A549 (cell line): Measurements from ENCODE around the gene TPRN. TPM values are rescaled to one million over a fixed set of nuclear protein-coding genes. Genes with fewer than 3 reads are reported as not detected.

Source experiments
- ATAC-seq, 2 experiments: fragments of 200-7000 bp in 1 of 2; fragments of >200 bp in 1 of 2; cut with Nextera tagmentation in 1 of 2; cut with Tn5 transposase in 1 of 2; 3 replicates each; pipeline versions ENCODE4 v1.8.0 to v1.9.1; 2018 to 2020; ENCODE audit warnings: mild to moderate bottlenecking in 1 of 2, moderate library complexity in 1 of 2
- CTCF ChIA-PET: fragments of 300-600 bp; sonication (Branson Sonifier 250); formaldehyde crosslinking; extraction: SDS; loops from one replicate; lab custom pipeline; 2021; ENCODE audit warnings: antibody characterized with exemption, inconsistent platforms; lab: Yijun Ruan, JAX
- POLR2A ChIA-PET: fragments of 350-600 bp; formaldehyde crosslinking; extraction: SDS; loops from one replicate; lab custom pipeline; 2021; ENCODE audit warnings: antibody characterized with exemption, inconsistent platforms; lab: Yijun Ruan, JAX
- DNase-seq, 2 experiments: peaks; one replicate each; pipeline versions ENCODE4 v3.0.0 to v3.0.0-alpha.2; 2011 to 2016; ENCODE audit warnings: low read depth in 1 of 2, low spot score in 1 of 2
- FAIRE-seq: peaks from 2 replicates; lab custom pipeline; 2011; peaks lifted over from hg19 to GRCh38; lab: Jason Lieb, UNC
- H3K27ac ChIP-seq, 2 experiments: fragments of >200 bp; sonication (Bioruptor Twin); formaldehyde crosslinking; 3 replicates each; pipeline ENCODE4 v1.5.1; 2016 to 2017
- H3K4me1 ChIP-seq: fragments of >200 bp; sonication (Bioruptor Twin); formaldehyde crosslinking; 3 replicates; pipeline ENCODE4 v1.6.1; 2016
- H3K4me2 ChIP-seq: fragments of >200 bp; sonication (Bioruptor Twin); formaldehyde crosslinking; 3 replicates; pipeline ENCODE4 v1.6.1; 2016
- H3K4me3 ChIP-seq: fragments of >200 bp; sonication (Bioruptor Twin); formaldehyde crosslinking; 3 replicates; pipeline ENCODE4 v1.5.1; 2016
- H3K9me3 ChIP-seq: fragments of >200 bp; sonication (Bioruptor Twin); formaldehyde crosslinking; 3 replicates; pipeline ENCODE4 v1.6.1; 2016
- BHLHE40 ChIP-seq: IDR thresholded peaks from 2 replicates; pipeline ENCODE4 v1.6.1; 2012; ENCODE audit warnings: low read depth, low read length, inconsistent platforms
- CBX8 ChIP-seq: fragments of 200-600 bp; sonication (generic); IDR thresholded peaks from 2 replicates; pipeline ENCODE4 v1.6.1; 2016
- CHD2 ChIP-seq: fragments of 150-350 bp; IDR thresholded peaks from 2 replicates; pipeline ENCODE4 v1.6.1; 2014; ENCODE audit warnings: low read length; ENCODE audit not compliant: partially characterized antibody
- EHF ChIP-seq: fragments of 250-450 bp; sonication (Bioruptor Pico); IDR thresholded peaks from 2 replicates; pipeline ENCODE4 v1.5.0; 2020; ENCODE audit warnings: mild to moderate bottlenecking
- EHMT2 ChIP-seq: fragments of 200-600 bp; sonication (generic); IDR thresholded peaks from 2 replicates; pipeline ENCODE4 v1.6.1; 2016; ENCODE audit warnings: antibody characterized with exemption, low read depth, mild to moderate bottlenecking, moderate library complexity
- EP300 ChIP-seq, 2 experiments: fragments of >200 bp; sonication (Bioruptor Twin); formaldehyde crosslinking; IDR thresholded peaks; 2 replicates in 1 of 2; 3 replicates in 1 of 2; pipeline ENCODE4 v1.6.1; 2016 to 2017
- FOSL2 ChIP-seq, 2 experiments: fragments of 450-650 bp in 1 of 2; fragments of >200 bp in 1 of 2; sonication (Bioruptor Twin) in 1 of 2; formaldehyde crosslinking; IDR thresholded peaks; 2 replicates each; pipeline versions ENCODE4 v1.5.0 to v1.6.1; 2016 to 2020; ENCODE audit warnings: mild to moderate bottlenecking in 1 of 2, moderate library complexity in 1 of 2
- FOXS1 ChIP-seq: fragments of 250-450 bp; sonication (Bioruptor Pico); IDR thresholded peaks from 2 replicates; pipeline ENCODE4 v1.5.0; 2020; ENCODE audit warnings: mild to moderate bottlenecking, moderate library complexity
- GATA3 ChIP-seq: IDR thresholded peaks from 2 replicates; pipeline ENCODE4 v1.6.1; 2012; ENCODE audit warnings: borderline replicate concordance
- HES2 ChIP-seq: fragments of >200 bp; sonication (Bioruptor Twin); formaldehyde crosslinking; IDR thresholded peaks from 2 replicates; pipeline ENCODE4 v1.6.1; 2016
- HEYL ChIP-seq: fragments of 250-450 bp; sonication (Bioruptor Pico); IDR thresholded peaks from 2 replicates; pipeline ENCODE4 v1.8.0; 2021; ENCODE audit warnings: mild to moderate bottlenecking, moderate library complexity
- HOXA7 ChIP-seq: fragments of 250-450 bp; sonication (Bioruptor Pico); IDR thresholded peaks from 2 replicates; pipeline ENCODE4 v1.5.0; 2020; ENCODE audit warnings: mild to moderate bottlenecking, moderate library complexity
- KDM1A ChIP-seq: fragments of 200-600 bp; sonication (generic); IDR thresholded peaks from 2 replicates; pipeline ENCODE4 v1.6.1; 2016; ENCODE audit warnings: low read depth, mild to moderate bottlenecking
- KDM5A ChIP-seq: fragments of 200-600 bp; sonication (generic); IDR thresholded peaks from 2 replicates; pipeline ENCODE4 v1.6.1; 2016; ENCODE audit warnings: antibody characterized with exemption, mild to moderate bottlenecking
- NR3C1 ChIP-seq: fragments of >200 bp; sonication (Bioruptor Twin); formaldehyde crosslinking; IDR thresholded peaks from 3 replicates; pipeline ENCODE4 v1.6.1; 2017
- PBX3 ChIP-seq: IDR thresholded peaks from 2 replicates; pipeline ENCODE4 v1.6.1; 2012
- PHF8 ChIP-seq: fragments of 200-600 bp; sonication (generic); IDR thresholded peaks from 2 replicates; pipeline ENCODE4 v1.6.1; 2016; ENCODE audit warnings: low read depth, mild to moderate bottlenecking, antibody characterized with exemption, moderate library complexity, borderline replicate concordance
- RARB ChIP-seq: fragments of 250-450 bp; sonication (Bioruptor Pico); IDR thresholded peaks from 2 replicates; pipeline ENCODE4 v1.8.0; 2021; ENCODE audit warnings: mild to moderate bottlenecking, moderate library complexity
- USF2 ChIP-seq: fragments of 450-650 bp; IDR thresholded peaks from 2 replicates; pipeline ENCODE4 v1.6.1; 2014; ENCODE audit warnings: antibody characterized with exemption
- ZSCAN20 ChIP-seq: fragments of 250-450 bp; sonication (Bioruptor Pico); IDR thresholded peaks from 2 replicates; pipeline ENCODE4 v1.8.0; 2022; ENCODE audit warnings: mild to moderate bottlenecking, moderate library complexity
- WGBS: methylation state at CpG from one replicate; pipeline ENCODE4 v1.1.6; 2017; ENCODE audit errors: missing lambda C conversion rate; 5-methylcytosine and 5-hydroxymethylcytosine counted together
- polyA plus RNA-seq, 4 experiments: library from polyadenylated mRNA; depleted of rRNA in 3 of 4; stranded (reverse); fragments of >200 nt; fragmentation: RNase III in 1 of 4; extraction: RNeasy Plus Mini Kit Qiagen cat#74134 plus additional on column Dnase treatment in 1 of 4; gene quantifications; 2 replicates in 3 of 4; 3 replicates in 1 of 4; pipeline ENCODE4 v1.2.3, GENCODE V29; 2011 to 2017

TPRN gene
- polyA plus RNA-seq, 2 of the 4 experiments (the other 2 are of a cell fraction), result 2.1 to 6.5 TPM

- no peaks in the 10 kb centered on the region for H3K9me3 ChIP-seq
- H3K4me3 ChIP-seq, result no peak overlapping the region
- H3K4me2 ChIP-seq, result no peak overlapping the region
- peaks cover 36% of the 10 kb centered on the region for H3K4me1 ChIP-seq
- FAIRE-seq, result no peak
- DNase-seq, result no peak
- 86% methylated on average over 10 of the region's 10 CpGs for WGBS
- CTCF ChIA-PET, result interaction anchor here (0.6 to 11.5 kb wide), 8 partner anchors 10 to 125 kb away, joined by 3 to 156 read pairs (median 5); partner anchors contain the start of genes CYSRT1, LRRC26, RNF208 and RNF224
- H3K27ac ChIP-seq, result no peak overlapping the region
- ATAC-seq, result no peak
- POLR2A ChIA-PET, result interaction anchor here (1.8 kb wide), 1 partner anchor 8 kb away, joined by 10 read pairs; the partner anchor contains the start of gene TPRN
- TF ChIP-seq CHD2 (no peak), EHMT2 (no peak), KDM5A (no peak), KDM1A (no peak), HEYL (no peak), FOSL2 (IDR thresholded peaks at IDR 0.05) (no peak), FOSL2 (CRISPR knock-in tag; IDR thresholded peaks at IDR 0.05) (no peak), HOXA7 (CRISPR knock-in tag) (no peak), EP300 (IDR thresholded peaks at IDR 0.05) (no peak), ZSCAN20 (CRISPR knock-in tag) (no peak), USF2 (no peak)
Observed at GRCh38 chr9:137192448-137192780, 8.1 kb downstream of the TPRN start.

- Histone ChIP-seq H3K4me2 (no peak overlapping the region), H3K27ac (no peak overlapping the region), H3K9me3 (no peaks in the 10 kb centered on the region), H3K4me1 (peaks cover 41% of the 10 kb centered on the region), H3K4me3 (no peak overlapping the region)
- FAIRE-seq (no peak), ATAC-seq (no peak), DNase-seq (no peak)
- ChIA-PET POLR2A (interaction anchor here (1.8 kb wide), 1 partner anchor 9 kb away, joined by 10 read pairs; the partner anchor contains the start of gene TPRN), CTCF (interaction anchor here (0.6 to 11.5 kb wide), 8 partner anchors 9 to 107 kb away, joined by 3 to 156 read pairs (median 5); partner anchors contain the start of genes CYSRT1, LRRC26, RNF208 and RNF224)
- TF ChIP-seq BHLHE40 (no peak), FOXS1 (no peak), RARB (no peak), GATA3 (no peak)
- 82% methylated on average over 14 of the region's 22 CpGs for WGBS
Observed at GRCh38 chr9:137191691-137192447, 8.7 kb downstream of the TPRN start.

GRCh38 chr9:137191245-137191644 is 9.3 kb downstream of the TPRN start:
- H3K9me3 ChIP-seq, result no peaks in the 10 kb centered on the region
- no peak for DNase-seq
- CTCF ChIA-PET, result interaction anchor here (1.2 to 11.5 kb wide), 6 partner anchors 8 to 73 kb away, joined by 3 to 156 read pairs (median 19); partner anchors contain the start of genes CYSRT1, LRRC26, RNF208 and RNF224
- TF ChIP-seq PHF8 (no peak), PBX3 (0 out of 2 replicates have a peak, but pooled peaks have one; percentile 12), HES2 (no peak), EHF (CRISPR knock-in tag) (no peak), NR3C1 (no peak), CBX8 (no peak)
- TF ChIP-seq, all 56 proteins: peak for 1
- no peak for ATAC-seq
- Histone ChIP-seq H3K4me3 (no peak overlapping the region), H3K27ac (no peak overlapping the region), H3K4me1 (peaks cover 44% of the 10 kb centered on the region), H3K4me2 (no peak overlapping the region)
- 100% methylated on average over 1 of the region's 3 CpGs for WGBS
- no peak for FAIRE-seq
- POLR2A ChIA-PET, result interaction anchor here (1.8 kb wide), 1 partner anchor 10 kb away, joined by 10 read pairs; the partner anchor contains the start of gene TPRN
